ENCODE results near the gene RNF41.
"Not testable (repeated sequence)": the region's sequence is repeated elsewhere in the genome, so short reads cannot be mapped to it uniquely, and the experiment has no call there.

Gene RNF41

DNA sequence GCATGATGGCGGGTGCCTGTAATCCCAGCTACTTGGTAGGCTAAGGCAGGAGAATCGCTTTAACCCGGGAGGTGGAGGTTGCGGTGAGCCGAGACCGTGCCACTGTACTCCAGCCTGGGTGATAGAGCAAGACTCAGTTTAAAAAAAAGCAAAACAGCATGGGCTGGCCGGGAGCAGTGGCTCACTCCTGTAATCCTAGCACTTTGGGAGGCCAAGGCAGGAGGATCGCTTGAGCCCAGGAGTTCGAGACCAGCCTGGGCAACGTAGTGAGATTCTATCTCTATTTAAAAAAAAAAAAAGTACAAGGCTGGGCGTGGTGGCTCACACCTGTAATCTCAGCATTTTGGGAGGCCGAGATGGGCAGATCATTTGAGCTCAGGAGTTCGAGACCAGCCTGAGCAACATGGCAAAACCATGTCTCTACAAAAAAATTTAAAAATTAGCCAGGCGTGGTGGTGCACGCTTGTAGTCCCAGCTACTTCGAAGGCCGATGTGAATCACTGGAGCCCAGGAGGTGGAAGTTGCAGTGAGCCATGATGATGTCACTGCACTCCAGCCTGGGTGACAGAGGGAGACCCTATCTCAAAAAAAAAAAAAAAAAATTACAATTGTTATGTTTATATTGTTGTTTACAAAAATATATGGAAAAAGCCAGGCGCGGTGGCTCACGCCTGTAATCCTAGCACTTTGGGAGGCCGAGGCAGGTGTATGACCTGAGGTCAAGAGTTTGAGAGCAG lies 65.1 kb downstream of the RNF41 start:
- not testable (repeated sequence) for FAIRE-seq; DNase-seq (ENCODE audit: insufficient read length, low spot score)

DNA sequence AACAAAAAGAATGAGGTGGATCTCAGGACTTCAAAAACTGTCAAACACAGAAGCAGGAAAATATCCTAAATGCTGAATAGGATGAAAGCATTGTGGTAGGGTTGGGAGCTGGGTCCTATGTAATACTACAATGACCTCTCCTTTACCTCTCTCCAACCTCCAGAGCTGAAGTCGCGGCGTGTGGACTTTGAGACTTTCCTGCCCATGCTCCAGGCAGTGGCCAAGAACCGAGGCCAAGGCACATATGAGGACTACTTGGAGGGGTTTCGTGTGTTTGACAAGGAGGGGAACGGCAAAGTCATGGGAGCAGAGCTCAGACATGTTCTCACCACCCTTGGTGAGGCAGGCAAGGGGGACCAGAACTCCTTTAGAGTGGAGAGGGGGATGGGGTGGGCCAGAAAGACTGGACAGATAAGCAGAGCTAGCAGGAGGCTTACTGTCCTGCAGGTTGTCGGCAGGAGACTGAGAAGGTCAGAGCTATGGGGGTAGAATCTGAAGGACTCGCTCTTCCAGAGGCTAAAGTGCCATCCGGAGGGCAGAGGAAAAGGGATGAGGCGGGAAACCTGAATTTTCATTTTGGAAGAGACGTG lies 66.4 kb downstream of the RNF41 start:
- FAIRE-seq (no peak), DNase-seq (ENCODE audit: insufficient read length, low spot score) (no peak)

DNA sequence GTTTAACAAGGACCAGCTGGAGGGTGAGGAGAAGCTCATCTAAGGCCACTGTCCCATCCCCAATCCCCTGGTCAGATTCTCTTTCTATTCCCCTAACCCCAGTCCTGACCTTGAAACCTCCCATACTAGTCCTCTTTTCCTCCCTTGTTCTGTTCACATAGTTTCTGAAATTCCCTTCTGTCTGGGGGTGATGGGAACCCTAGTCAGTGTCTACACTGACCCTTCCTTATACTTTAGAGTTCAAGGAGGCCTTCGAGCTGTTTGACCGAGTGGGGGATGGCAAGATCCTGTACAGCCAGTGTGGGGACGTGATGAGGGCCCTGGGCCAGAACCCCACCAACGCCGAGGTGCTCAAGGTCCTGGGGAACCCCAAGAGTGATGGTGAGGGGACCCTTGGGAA lies 66.9 kb downstream of the RNF41 start:
- DNase-seq (ENCODE audit: insufficient read length, low spot score) (no peak), FAIRE-seq (no peak)

DNA sequence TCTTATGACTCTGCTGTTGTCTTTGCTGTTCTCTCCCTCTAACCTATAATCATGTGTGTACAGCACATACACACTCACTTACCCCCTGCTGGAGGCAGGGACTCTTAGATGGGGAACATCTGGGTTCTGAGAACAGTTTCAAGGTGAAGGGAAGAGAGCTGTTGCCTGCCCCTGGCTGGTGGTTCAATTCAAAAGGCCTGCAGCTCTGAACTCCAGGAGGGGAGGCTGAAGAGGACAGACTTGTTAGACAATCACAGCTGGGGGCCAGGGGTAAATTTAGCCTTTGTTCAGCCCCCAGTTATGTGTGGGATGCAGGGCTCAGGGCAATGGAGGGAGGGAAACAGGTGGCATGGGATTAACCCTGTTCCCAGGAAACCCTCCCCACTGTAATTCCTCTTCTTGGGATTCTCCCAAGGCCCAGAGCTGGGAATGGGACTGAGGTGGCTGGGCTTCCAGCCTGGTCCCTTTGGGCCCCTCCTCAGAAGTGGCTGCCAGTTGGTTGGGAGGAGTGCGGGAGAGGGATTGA lies 67.4 kb downstream of the RNF41 start:
- no peak for DNase-seq (ENCODE audit: insufficient read length, low spot score)
- no peak for FAIRE-seq

DNA sequence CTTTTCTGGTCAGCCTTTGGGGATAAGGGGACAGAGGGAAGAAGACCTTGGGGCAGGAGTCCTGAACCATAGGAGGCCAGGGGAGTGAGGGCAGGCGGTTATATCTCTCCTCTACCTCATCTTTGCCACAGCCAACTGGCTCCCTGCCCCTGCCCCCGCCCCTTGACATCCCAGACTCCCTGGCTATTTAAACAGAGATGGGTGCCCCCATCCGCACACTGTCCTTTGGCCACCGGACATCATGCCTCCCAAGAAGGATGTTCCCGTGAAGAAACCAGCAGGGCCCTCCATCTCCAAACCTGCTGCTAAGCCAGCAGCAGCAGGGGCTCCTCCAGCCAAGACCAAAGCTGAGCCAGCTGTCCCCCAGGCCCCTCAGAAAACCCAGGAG lies 68.0 kb downstream of the RNF41 start:
- DNase-seq (ENCODE audit: insufficient read length, low spot score) = no peak
- FAIRE-seq = no peak

DNA sequence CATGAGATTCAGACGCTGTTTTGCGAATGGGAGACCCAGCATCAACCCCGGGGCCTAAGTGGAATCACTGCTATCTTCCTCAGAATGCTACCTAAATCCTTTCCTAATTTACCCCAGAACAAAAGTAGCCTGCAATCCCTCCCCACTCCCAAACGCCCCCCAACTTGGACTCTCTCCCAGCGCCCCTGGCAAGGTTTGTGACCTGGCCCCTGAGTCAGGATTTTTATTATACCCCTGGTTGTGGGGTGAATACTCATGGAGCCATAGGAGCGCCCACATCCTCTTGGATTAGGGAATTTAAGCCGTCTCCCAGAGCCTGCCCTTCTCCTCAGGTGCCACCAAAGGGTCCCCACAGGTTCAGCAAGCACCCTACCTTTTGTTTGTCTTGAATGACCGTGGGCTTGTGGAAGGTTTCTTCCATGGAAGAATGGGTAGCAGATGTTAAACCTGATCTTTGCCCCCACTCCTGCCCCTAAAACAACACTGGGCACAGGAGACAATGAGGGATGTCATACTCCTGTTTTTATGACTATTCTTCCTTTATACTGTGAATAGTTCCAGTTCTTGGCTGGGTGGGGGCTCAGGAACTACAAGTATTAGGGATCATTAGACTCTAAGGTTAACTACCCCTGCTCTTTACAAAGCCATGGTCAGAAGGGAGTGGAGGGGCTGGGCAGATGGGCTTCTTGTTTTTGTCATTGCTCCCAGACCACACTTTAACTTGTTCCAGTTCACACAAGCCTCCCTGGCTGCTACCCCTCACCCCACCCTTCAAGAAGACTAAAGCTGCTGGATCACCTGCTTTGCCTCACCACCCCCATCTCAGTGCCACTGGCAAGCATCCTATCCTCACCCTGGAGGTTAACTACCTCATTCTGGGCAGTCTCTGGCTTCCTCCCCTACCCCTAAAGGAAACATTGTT lies 68.7 kb downstream of the RNF41 start:
- FAIRE-seq (no peak), DNase-seq (ENCODE audit: insufficient read length, low spot score) (no peak)
